Cardiac septum (tissue), 1 donor: ENCODE measurements around the gene ZNF44. TPM values are rescaled to one million over a fixed set of nuclear protein-coding genes. Genes with fewer than 3 reads are reported as not detected.
"Not testable (repeated sequence)": the region's sequence is repeated elsewhere in the genome, so short reads cannot be mapped to it uniquely, and the experiment has no call there.

Source experiments
- DNase-seq: peaks from one replicate; pipeline ENCODE4 v3.0.0-alpha.2; 2020; ENCODE audit warnings: low spot score
- intact Hi-C: fragments of 100-400 bp; cut with DNase I; formaldehyde crosslinking; loops from one replicate; pipeline ENCODE4 v1.14.0; 2022
- long read RNA-seq: library from polyadenylated mRNA; unstranded; transcript quantifications from one replicate; pipeline ENCODE4 v2.0.0, GENCODE V29; 2021
- total RNA-seq: library from RNA; stranded (reverse); fragmentation: NEBNext Ultra II Directional; extraction: Animal tissue kit (Norgen Biotek cat#: 25700); gene quantifications from one replicate; pipeline ENCODE4 v1.2.1, GENCODE V29; 2021
- donor health status: DM: no; HTN: no; CAD: no.

The ZNF44 gene
- 10.8 TPM for total RNA-seq
- long read RNA-seq, transcript ZNF44-202 (4 exons, 2,119 nt): major isoform, 11 of 21 reads
- long read RNA-seq, partial matches to known transcripts: 0 of 21 reads
- long read RNA-seq, other reads (novel, unspliced or antisense): 10 of 21 reads

- intact Hi-C loops: loop anchor here (1.0 to 2.0 kb wide), 2 partner anchors 38 to 71 kb away; partner anchors contain the start of genes ZNF442 and ZNF563
- peak; percentile 99 for DNase-seq
Observed at GRCh38 chr19:12294249-12295158, at the start of gene ZNF44. Gene ZNF44 (minus strand): TSS chr19:12294883. CDS start chr19:12294694, 189 bp downstream.

GRCh38 chr19:12333162-12334159 lies 38.8 kb upstream of the ZNF44 start, which contains the start of gene ZNF563:
Gene ZNF563 (minus strand): TSS chr19:12333633. CDS start chr19:12333482, 151 bp downstream.
- peak; percentile 98 for DNase-seq
- intact Hi-C loops: loop anchor here (2.0 to 10.0 kb wide), 3 partner anchors 31 to 139 kb away; partner anchors contain the start of genes ZNF44 and ZNF442

- DNase-seq: no peak
- intact Hi-C loops: loop anchor here (10.0 kb wide), 1 partner anchor 137 kb away; no protein-coding TSS in a partner anchor
Observed at GRCh38 chr19:12331211-12331941, 36.7 kb upstream of the ZNF44 start.

GRCh38 chr19:12330340-12330739 lies 35.7 kb upstream of the ZNF44 start:
- intact Hi-C loops: loop anchor here (10.0 kb wide), 1 partner anchor 136 kb away; no protein-coding TSS in a partner anchor
- no peak for DNase-seq

GRCh38 chr19:12325690-12326089 lies 31.0 kb upstream of the ZNF44 start:
- intact Hi-C loops: no loop called here
- no peak for DNase-seq

GRCh38 chr19:12318782-12319413 lies 24.2 kb upstream of the ZNF44 start:
- no peak for DNase-seq
- intact Hi-C loops: no loop called here

- DNase-seq: no peak
- intact Hi-C loops: no loop called here
Observed at GRCh38 chr19:12314553-12314952, 19.9 kb upstream of the ZNF44 start.

GRCh38 chr19:12308891-12309290 lies 14.2 kb upstream of the ZNF44 start:
- intact Hi-C loops, DNase-seq: not testable (repeated sequence)

GRCh38 chr19:12295191-12295590 lies 508 bp upstream of the ZNF44 start:
- intact Hi-C loops: loop anchor here (2.0 kb wide), 1 partner anchor 38 kb away; the partner anchor contains the start of gene ZNF563
- no peak for DNase-seq

- intact Hi-C loops: loop anchor here (1.0 to 2.0 kb wide), 2 partner anchors 39 to 71 kb away; partner anchors contain the start of genes ZNF442 and ZNF563
- peak; percentile 85 for DNase-seq
Observed at GRCh38 chr19:12293777-12294248, 870 bp downstream of the ZNF44 start.

- intact Hi-C loops: no loop called here
- no peak for DNase-seq
Observed at GRCh38 chr19:12289790-12290065, 5.0 kb downstream of the ZNF44 start.

- intact Hi-C loops: no loop called here
- no peak for DNase-seq
Observed at GRCh38 chr19:12287958-12288500, 6.7 kb downstream of the ZNF44 start.

GRCh38 chr19:12284631-12285030 lies 10.1 kb downstream of the ZNF44 start:
- intact Hi-C loops: no loop called here
- DNase-seq: no peak

- intact Hi-C loops: no loop called here
- no peak for DNase-seq
Observed at GRCh38 chr19:12284226-12284625, 10.5 kb downstream of the ZNF44 start.

GRCh38 chr19:12278713-12279112 lies 16.0 kb downstream of the ZNF44 start:
- intact Hi-C loops: no loop called here
- DNase-seq: no peak

GRCh38 chr19:12272980-12273901 lies 21.4 kb downstream of the ZNF44 start:
- intact Hi-C loops: no loop called here
- DNase-seq: no peak

GRCh38 chr19:12272386-12272785 lies 22.3 kb downstream of the ZNF44 start:
- intact Hi-C loops: no loop called here
- no peak for DNase-seq
